HG03442 (cell line): ENCODE results near the gene PML.

Source experiments
- ATAC-seq: cut with Tn5 transposase; IDR thresholded peaks from one replicate; pipeline ENCODE4 v1.9.1; 2021; ENCODE audit warnings: mild to moderate bottlenecking, moderate library complexity; ENCODE audit not compliant: unreplicated experiment

Gene PML, protein sequence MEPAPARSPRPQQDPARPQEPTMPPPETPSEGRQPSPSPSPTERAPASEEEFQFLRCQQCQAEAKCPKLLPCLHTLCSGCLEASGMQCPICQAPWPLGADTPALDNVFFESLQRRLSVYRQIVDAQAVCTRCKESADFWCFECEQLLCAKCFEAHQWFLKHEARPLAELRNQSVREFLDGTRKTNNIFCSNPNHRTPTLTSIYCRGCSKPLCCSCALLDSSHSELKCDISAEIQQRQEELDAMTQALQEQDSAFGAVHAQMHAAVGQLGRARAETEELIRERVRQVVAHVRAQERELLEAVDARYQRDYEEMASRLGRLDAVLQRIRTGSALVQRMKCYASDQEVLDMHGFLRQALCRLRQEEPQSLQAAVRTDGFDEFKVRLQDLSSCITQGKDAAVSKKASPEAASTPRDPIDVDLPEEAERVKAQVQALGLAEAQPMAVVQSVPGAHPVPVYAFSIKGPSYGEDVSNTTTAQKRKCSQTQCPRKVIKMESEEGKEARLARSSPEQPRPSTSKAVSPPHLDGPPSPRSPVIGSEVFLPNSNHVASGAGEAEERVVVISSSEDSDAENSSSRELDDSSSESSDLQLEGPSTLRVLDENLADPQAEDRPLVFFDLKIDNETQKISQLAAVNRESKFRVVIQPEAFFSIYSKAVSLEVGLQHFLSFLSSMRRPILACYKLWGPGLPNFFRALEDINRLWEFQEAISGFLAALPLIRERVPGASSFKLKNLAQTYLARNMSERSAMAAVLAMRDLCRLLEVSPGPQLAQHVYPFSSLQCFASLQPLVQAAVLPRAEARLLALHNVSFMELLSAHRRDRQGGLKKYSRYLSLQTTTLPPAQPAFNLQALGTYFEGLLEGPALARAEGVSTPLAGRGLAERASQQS

DNA sequence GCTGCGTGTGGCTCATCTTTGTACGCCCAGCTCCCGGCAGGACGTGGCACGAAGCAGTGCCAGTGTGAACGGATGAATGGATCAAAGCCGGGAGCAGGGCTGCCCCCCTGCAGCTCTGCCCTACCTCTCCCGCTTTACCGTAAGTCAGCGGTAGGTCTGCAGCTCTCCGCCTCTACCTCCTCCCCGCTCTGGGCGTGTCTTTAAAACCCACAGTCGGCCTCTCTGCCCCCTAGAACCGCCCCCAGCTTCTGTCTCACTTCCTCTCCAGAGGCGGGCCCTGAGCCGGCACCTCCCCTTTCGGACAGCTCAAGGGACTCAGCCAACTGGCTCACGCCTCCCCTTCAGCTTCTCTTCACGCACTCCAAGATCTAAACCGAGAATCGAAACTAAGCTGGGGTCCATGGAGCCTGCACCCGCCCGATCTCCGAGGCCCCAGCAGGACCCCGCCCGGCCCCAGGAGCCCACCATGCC, at the start of gene PML:
PML (plus strand) TSS at position 304 of the 471 bp plus-strand sequence; CDS start at position 401, 97 bp downstream.
- peak; percentile 69 for ATAC-seq

DNA sequence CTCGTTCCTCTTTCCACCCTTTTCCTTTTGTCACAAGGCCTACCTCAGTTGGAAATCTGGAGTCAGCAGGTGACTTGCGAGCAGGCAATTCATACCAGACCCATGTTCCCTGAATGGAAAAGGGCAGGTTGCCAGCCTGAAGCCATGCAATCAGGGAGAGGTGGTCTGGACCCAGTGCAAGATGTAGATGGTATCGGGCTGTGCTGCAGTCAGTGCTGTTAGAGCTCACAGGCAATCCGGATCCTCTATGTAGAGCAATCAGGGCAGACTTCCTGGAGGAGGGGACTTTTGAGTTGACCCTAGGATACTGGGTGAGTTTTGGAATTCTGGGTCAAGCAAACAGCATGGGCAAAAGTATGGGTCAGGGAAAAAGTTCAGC, 49.4 kb upstream of the PML start:
- ATAC-seq, result no peak

DNA sequence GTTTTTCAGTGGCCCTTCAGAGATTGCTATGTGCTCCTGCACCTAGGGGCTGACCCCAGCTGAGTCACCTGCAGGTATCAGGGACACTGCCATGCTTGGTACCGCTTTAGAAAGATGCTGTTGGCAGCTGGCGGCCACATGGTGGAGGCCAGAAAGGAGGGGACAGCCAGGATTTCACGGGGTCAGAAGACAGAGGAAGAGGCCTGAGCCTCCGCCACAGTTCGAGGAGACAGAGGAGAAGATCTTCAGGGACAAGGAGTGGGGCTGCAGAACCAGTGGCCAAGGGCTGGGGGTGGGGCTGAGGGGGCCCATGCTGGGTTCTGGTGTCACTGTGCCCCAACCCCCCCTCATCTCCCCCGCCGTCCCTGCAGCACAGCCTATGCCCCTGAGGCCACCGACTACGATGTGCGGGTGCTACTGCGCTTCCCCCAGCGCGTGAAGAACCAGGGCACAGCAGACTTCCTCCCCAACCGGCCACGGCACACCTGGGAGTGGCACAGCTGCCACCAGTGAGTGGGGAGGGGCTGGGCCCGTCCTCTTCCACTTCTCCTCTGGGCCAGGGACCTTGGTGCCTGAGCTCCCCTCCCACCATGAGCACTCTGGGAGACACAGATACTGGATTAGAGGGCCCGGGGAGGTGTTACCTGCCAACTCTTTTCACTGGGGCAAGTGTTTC, 48.3 kb upstream of the PML start:
- ATAC-seq, result no peak

DNA sequence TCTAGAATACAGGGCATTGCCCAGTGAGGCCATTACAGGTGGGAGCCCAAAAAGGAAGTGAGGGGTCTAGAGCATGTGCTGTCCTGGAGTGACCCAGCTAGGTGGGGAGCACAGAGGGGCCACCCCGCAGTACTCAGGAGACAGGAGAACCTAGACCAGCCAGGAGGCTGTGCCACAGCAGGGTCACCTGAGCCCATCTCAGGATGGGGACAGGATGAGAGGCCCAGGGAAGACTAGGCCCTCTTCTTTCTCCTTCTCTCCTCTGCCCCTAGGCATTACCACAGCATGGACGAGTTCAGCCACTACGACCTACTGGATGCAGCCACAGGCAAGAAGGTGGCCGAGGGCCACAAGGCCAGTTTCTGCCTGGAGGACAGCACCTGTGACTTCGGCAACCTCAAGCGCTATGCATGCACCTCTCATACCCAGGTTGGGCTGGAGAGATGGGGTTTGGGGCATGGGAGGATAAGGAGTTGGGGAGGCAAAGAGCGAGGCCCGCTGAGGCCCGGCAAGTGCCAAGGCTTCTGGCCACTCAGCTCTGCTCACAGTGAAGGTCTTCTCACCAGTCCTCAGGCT, 47.6 kb upstream of the PML start:
- ATAC-seq, result no peak

DNA sequence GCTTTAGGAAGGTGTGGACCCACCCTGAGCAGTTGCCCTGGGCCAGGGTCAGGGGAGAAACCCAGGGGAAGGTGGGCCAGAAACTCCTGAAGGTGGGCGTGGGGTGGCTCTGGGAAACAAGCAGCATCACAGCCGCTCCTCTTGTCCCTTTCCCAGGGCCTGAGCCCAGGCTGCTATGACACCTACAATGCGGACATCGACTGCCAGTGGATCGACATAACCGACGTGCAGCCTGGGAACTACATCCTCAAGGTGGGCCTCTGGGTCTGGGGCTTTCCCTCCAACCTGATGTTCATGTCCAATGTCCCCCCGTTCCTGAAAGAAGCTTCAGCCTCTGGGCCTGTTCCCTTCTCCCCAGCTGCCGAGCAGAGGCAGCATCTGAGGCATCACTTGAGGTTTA, 46.9 kb upstream of the PML start:
- ATAC-seq, result no peak

DNA sequence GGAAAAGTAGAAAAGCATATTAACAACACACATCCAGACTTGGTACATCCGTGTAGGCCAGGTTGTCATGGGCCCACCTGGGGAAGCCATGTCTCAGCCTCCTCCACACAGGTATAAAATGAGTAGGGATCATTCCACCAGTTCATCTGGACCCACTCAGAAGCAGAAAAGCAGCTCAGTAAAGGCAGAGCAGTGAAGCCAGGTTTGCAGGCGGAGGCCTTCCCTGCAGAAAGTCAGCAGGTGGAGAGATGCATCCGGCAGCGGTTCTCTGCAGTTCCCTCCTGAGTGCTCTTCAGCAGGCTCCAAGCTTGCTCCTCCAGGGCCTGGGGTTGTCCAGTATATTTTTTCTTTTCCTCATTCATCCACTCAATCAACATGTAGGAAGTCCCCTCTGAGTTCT, 46.1 kb upstream of the PML start:
- no peak for ATAC-seq

DNA sequence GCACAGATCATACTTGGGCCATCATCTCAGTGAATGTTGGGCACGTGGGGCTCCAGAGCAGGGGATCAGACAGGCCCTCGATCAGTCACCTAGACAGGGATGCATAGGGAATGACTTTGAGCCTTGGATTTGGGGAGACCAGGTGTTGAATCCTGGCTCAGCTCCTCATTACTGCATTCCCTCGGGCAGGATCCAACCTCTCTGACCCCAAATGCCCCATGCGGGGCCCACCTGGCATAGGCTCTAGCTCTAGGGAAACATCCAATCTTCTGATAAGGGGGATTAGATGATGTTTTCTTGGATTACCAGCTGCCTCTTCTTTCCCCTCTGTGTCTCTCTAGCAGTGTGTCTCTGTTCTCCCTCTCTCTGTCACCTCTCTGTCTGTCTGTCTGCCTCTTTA, 45.5 kb upstream of the PML start:
- ATAC-seq, result no peak

DNA sequence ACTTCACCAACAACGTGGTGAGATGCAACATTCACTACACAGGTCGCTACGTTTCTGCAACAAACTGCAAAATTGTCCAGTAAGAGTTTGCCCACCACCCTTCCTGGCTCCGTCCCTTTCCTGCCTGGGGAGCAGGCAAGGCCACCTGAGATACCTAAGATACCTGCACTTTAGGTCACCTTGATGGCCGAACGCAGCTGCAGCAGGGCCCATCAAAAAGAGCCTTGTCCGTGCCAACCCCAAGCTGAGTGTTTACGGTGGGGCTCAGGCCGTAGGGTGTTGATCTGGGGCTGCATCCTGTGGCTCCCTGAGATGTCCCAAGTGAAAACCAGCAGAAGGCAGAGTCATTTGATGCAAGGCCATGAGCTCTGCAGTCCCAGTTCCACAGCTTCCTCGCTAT, 45.0 kb upstream of the PML start:
- no peak for ATAC-seq

DNA sequence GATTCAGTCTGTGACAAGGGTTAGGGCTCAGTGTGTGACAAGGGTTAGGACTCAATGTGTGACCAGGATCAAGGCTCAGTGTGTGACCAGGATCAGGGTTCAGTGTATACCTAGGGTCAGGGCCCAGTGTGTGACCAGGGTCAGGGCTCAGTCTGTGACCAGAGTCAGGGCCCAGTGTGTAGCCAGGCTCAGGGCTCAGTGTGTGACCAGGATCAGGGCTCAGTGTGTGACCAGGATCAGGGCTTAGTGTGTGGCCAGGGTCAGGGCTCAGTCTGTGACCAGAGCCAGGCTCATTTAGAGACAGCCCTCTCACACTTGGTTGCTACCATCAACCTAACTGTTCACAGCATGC, 44.1 kb upstream of the PML start:
- ATAC-seq, result no peak

DNA sequence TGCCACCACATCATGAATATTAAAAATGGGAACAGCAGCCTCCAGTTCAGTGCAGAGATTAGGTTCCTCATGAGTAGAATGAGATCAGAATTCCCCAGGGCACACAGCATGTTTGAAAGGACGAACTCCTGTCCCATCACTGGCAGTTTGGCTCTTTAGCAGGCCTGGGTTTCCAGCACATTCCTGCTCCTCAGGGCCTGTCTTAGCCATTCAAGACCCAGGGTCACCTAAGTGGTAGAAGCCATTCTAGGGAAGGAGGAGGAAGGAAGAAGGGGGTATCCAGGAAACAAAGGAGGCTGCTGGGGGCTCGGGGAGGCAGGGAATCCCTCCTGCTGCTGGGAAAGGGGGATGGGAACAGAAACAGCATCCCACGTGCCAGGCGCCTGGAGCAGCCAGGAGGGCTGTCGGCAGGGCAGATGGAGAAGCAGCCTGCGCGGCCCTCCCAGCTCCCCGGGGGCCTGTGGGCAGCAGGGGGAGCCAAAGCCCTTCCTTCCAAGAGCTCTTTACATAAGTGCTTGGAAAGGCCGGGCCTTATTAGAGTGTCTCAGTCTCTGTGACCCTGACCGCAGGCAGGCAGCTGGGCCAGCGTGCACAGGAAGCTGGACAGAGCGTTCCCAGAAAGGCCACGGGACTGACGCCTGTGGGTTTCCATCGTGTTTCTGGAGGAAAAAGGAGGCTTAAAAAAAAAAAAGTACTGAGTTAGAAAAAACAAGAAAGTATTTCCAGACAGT, 43.5 kb upstream of the PML start:
- peak; percentile 47 for ATAC-seq

DNA sequence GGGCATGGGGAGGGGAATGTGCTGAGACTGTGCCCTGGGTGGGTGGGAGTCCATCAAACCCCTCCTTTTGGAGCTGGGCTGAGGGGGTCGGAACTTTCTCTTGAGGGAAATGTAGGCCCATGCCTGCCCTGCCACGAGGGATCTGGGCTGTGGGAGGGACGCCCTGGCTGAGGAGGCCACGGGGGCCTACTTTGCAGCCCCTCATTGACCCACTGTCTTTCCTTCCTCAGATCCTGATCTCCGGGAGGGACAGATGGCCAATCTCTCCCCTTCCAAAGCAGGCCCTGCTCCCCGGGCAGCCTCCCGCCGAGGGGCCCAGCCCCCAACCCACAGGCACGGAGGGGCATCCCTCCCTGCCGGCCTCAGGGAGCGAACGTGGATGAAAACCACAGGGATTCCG, 42.9 kb upstream of the PML start:
- no peak for ATAC-seq

DNA sequence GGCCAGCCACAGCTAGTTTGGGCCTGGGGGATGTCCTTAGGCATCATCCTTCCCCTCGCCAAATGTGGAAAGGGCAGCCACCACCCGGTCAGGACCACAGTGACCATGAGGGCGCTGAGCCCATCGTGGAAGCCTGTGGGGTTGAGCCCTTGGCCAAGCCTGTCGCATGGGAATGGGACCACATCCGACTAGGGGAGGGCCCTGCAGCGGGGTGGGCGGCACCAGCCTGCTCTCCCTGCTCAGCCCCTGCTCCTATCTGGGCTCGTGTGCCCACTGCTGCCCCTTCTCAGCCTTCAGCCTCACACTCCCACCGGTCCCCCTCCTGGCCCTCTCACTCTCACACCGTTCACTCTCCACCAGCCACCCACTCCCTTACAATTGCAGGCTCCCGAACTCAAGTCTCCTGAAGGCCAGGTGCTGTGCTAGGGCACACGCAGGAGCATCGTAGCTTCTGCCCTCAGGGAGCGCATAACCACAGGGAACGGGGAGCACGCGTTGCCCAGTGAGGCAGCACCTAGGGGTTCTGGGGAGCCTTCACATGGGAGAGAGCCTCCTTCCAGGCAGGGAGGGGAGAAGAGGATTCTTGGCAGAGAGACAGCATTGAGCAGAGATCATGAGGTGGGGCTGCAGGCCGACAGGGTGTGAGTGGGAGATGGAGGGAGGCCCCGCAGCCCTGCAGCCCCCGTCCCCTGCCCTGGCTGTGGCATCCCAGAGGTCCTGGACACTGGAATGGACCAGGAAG, 42.2 kb upstream of the PML start:
- no peak for ATAC-seq

DNA sequence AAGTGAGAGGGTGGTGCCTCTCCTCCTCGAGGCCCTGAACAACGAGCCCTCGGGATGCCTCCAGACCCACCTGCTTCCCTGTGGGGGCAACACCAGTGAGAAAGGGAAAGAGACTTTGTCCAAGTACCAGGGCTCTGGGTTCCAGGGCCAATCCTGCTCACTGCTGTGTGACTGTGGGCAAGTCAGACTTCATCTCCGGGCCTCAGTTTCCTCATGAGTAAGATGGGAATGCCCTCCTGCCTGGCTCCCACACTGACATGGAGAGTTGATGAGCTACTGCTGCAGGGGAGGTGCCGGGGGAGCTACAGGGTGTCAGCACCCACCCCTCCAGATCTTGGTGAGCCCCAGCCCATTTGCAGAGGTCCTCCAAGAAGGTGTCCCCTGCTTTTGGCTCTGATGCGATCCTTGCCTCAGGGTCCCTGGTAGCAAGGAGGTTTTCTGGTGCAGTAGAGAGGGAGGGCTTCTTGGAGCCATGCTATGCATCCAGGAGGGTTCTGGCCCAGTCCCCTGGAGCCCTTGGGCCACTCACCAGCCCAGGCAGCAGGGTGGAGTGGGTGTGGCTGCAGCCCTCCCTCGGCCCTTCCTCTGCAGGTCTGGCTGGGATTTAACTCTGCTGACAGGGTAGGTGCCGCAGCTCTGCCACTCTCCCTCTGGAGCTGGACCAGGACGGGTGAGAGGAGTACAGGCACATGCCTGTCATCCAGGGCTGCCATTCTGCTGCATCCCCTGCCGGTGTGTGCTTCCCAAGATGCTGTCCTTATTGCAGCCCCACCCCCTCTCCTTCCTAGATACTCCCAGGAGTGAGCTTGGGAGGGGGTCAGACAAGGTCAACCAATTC, 41.4 kb upstream of the PML start:
- ATAC-seq, result no peak

DNA sequence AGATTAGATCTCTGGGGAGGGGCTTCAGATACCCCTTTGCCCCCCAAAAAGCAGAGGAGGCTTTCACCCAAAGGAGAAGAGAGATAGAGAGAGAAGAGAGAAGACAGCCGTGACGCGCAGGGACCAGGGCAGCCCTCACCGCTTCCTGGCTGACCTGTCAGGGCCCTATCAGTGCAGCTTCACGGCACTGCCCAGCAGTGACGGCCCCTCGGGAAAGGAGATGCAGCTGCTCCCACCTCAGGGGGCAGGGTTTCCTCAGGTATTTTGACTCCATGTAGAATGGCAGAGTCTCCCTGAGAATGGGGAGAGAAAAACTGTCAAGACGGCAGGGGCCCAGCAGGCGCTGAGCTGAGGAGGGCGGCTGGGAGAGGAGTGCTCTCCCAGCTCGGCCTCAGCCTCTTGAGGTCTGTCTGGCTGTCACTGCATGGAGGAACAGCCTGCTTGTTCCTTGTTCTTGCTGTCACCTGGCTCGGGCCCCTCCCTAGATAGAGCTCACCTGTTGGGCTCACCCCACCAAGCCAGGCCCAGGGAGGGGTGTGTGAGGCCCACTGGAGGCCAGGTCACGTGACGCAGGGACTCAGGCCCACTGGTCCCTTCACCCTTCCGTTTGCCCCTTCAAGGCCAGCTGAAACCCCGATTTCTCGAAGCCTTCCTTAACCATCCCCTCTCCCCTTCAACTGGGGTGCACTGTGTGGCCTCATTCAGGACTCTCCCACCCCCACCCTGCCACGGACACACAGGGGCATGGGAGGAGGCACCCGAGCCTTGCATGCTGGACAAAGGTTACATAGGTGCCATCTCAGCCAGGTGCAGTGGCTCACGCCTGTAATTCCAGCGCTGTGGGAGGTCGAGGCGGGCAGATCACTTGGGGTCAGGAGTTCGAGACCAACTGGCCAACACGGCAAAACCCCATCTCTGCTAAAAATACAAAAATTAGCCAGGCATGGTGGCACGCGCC, 40.0 kb upstream of the PML start:
- ATAC-seq, result no peak

DNA sequence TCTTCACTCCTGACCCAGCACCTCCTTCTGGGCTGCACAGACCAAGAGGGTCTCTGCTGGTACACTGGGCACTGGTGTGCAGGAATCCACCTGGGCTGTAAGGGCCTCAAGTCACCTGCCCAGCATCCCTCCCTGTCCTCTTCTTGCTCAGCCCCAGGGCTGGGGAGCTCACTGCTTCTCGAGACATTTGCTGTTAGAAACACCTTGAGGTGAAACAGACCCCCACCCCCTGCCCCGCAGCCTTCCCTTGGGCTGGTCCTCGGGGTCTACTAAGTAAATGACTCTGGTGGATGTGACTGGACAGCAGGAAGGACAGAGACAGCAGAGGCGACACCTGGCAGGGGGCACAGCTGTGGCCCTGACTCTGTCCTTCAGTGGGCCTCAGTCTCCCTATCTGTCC, 39.2 kb upstream of the PML start:
- ATAC-seq, result no peak

DNA sequence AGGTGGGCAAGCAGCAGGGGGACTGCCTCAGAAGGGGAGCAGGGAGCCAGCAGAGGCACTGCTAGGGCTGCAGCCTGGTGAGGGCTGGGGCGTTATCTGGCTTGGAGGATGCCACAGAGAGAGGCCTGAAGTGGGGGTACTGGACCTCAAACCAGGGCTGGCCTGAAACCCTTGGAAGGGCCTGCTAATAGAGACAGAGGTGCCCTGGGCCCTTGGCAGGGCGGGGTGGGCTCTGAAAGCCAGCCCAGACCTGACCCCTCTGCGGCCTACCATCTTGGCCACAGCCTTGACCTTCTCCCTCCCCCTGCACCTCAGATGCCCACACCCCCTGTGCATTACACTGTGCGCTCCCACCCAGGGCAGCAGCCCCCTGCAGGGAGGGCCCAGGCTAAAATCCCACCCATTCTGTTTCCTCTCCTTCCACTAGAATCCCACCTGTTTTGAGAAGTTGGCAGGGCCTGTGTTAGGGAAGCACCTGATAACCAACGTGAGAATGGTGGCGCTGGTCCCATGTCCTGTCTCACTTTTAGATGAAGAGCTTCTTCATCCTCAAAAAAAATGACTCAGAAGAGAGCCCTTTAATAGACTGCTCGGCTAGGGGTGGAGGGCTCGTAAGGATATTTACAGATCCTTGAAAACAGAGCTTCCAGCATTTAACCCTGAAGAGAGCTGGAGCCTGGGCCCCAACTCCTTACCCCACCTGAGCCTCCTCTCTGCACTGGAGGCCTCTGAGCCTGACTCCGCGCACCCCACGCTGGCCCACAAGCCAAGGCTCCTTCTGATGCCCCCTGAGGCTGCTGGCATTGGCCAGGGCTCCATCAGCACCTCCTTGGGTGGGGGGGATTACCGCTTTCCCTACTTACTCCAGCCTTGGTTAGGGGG, 38.4 kb upstream of the PML start:
- ATAC-seq, result no peak

DNA sequence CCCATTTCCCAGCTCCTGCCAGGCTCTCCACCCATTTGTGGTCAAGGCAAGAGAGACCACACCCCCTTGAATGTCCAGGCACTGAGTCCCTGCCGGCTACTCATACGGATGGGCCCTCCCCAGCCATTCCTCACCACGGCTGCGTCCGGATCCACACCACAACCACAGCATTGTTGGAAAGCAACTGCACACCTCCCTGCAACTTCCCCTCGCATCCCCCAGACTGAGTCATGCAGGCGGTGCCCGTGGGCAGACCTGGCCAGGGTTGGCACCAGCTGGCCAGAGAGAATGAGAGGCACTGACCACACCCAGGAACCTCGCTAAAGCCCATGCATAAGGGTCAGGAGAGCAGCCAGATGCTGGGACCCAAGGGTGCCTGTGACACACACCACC, 37.8 kb upstream of the PML start:
- ATAC-seq, result no peak
